ENCODE results near the gene ATAD3B.

The ATAD3B gene

GRCh38 chr1:1535201-1536018, 63.8 kb downstream of the ATAD3B start:
- no peak for TF ChIP-seq CTCF (IDR thresholded peaks at IDR 0.05; ENCODE audit: low read depth, low read length, missing control alignments)
- DNase-seq (ENCODE audit: low read depth) = no peak
- H3K4me3 ChIP-seq (ENCODE audit: low read depth, low read length) = no peak overlapping the region

GRCh38 chr1:1536019-1536937, 64.7 kb downstream of the ATAD3B start:
- TF ChIP-seq CTCF (IDR thresholded peaks at IDR 0.05; ENCODE audit: low read depth, low read length, missing control alignments) = no peak
- no peak for DNase-seq (ENCODE audit: low read depth)
- no peak overlapping the region for H3K4me3 ChIP-seq (ENCODE audit: low read depth, low read length)

GRCh38 chr1:1536938-1537546, 65.5 kb downstream of the ATAD3B start:
- DNase-seq (ENCODE audit: low read depth) = no peak
- TF ChIP-seq CTCF (IDR thresholded peaks at IDR 0.05; ENCODE audit: low read depth, low read length, missing control alignments) = no peak
- H3K4me3 ChIP-seq (ENCODE audit: low read depth, low read length) = no peak overlapping the region

GRCh38 chr1:1537626-1538250, 66.2 kb downstream of the ATAD3B start:
- no peak for TF ChIP-seq CTCF (IDR thresholded peaks at IDR 0.05; ENCODE audit: low read depth, low read length, missing control alignments)
- no peak for DNase-seq (ENCODE audit: low read depth)
- no peak overlapping the region for H3K4me3 ChIP-seq (ENCODE audit: low read depth, low read length)

DNA sequence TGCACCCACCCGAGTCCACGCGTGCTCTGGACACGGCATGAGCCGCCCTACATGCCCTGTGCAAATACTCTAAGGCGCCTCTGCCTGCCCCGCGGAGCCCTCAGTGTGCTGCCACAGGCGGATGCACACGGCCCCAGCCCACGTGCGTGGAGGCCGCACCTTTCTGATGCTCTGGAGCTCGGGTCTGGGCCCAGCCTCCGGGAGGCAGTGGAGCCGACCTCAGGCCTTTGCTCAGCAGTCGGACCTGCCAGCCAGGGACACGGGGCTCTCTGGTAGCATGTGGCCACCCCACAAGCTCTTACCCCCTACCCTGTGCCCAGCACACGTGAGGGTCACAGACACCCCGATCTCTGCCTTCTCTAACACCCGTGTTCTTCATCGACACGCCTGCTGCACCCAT, 66.8 kb downstream of the ATAD3B start:
- no peak for TF ChIP-seq CTCF (IDR thresholded peaks at IDR 0.05; ENCODE audit: low read depth, low read length, missing control alignments)
- no peak for DNase-seq (ENCODE audit: low read depth)
- H3K4me3 ChIP-seq (ENCODE audit: low read depth, low read length) = no peak overlapping the region

- no peak for DNase-seq (ENCODE audit: low read depth)
- TF ChIP-seq CTCF (IDR thresholded peaks at IDR 0.05; ENCODE audit: low read depth, low read length, missing control alignments) = no peak
- H3K4me3 ChIP-seq (ENCODE audit: low read depth, low read length) = no peak overlapping the region
These were observed 67.4 kb downstream of the ATAD3B start for GRCh38 chr1:1538989-1539309.
